ENCODE measurements around the gene GPER1. TPM values are rescaled to one million over a fixed set of nuclear protein-coding genes. Genes with fewer than 3 reads are reported as not detected.
A peak's percentile ranks its signal among the peaks of the same experiment; 100 is the strongest.
"Not testable (repeated sequence)": the region's sequence is repeated elsewhere in the genome, so short reads cannot be mapped to it uniquely, and the experiment has no call there.

Gene GPER1
- 1 to 10 TPM; 1.1 to 4.5 (median 3.1) TPM for total RNA-seq

GRCh38 chr7:1087952-1088920 lies at the start of gene GPER1:
Gene GPER1, plus strand, starts transcription at chr7:1088113. Its CDS starts 3,616 bp downstream, at chr7:1091729.
- TF ChIP-seq CTCF (IDR thresholded peaks at IDR 0.05) (no peak), POLR2A (IDR thresholded peaks at IDR 0.05) (no peak)
- intact Hi-C loops (cut with DNase I; ENCODE audit: low total_unique reads), result no loop called here
- no peak within 1 kb of the TSS for H3K4me3 ChIP-seq (ENCODE audit: low read depth, poor library complexity, severe bottlenecking)
- WGBS, 2 donors, result 33 to 44% methylated on average over 23 to 27 of the region's 28 CpGs
- peak in 1 of 2 donors; percentile 92 for DNase-seq (ENCODE audit: low spot score in 2 of 2)

- intact Hi-C loops (cut with DNase I; ENCODE audit: low total_unique reads); H3K4me3 ChIP-seq (ENCODE audit: low read depth, poor library complexity, severe bottlenecking); DNase-seq (ENCODE audit: low spot score in 2 of 2): not testable (repeated sequence)
- 91% methylated on average over 1 of the region's 1 CpG for WGBS, 2 donors
Measured at GRCh38 chr7:1040233-1040632, 47.7 kb upstream of the GPER1 start.

- DNase-seq (ENCODE audit: low spot score in 2 of 2), result no peak
- intact Hi-C loops (cut with DNase I; ENCODE audit: low total_unique reads), result no loop called here
- WGBS, 2 donors, result 46 to 51% methylated on average over 14 to 16 of the region's 16 CpGs
- no peak overlapping the region for H3K4me3 ChIP-seq (ENCODE audit: low read depth, poor library complexity, severe bottlenecking)
- TF ChIP-seq POLR2A (IDR thresholded peaks at IDR 0.05), result no peak
- no peak for TF ChIP-seq CTCF (IDR thresholded peaks at IDR 0.05)
Measured at GRCh38 chr7:1040790-1041189, 47.1 kb upstream of the GPER1 start.

- TF ChIP-seq POLR2A (IDR thresholded peaks at IDR 0.05) (no peak), CTCF (IDR thresholded peaks at IDR 0.05) (no peak)
- no peak for DNase-seq (ENCODE audit: low spot score in 2 of 2)
- H3K4me3 ChIP-seq (ENCODE audit: low read depth, poor library complexity, severe bottlenecking), result no peak overlapping the region
- intact Hi-C loops (cut with DNase I; ENCODE audit: low total_unique reads), result no loop called here
- 89% methylated on average over 30 to 36 of the region's 40 CpGs for WGBS, 2 donors
Measured at GRCh38 chr7:1041551-1042491, 46.1 kb upstream of the GPER1 start.

- TF ChIP-seq CTCF (IDR thresholded peaks at IDR 0.05) (no peak), POLR2A (IDR thresholded peaks at IDR 0.05) (no peak)
- no peak overlapping the region for H3K4me3 ChIP-seq (ENCODE audit: low read depth, poor library complexity, severe bottlenecking)
- 80 to 87% methylated on average over 7 of the region's 7 CpGs for WGBS, 2 donors
- no peak for DNase-seq (ENCODE audit: low spot score in 2 of 2)
- intact Hi-C loops (cut with DNase I; ENCODE audit: low total_unique reads), result no loop called here
Measured at GRCh38 chr7:1042492-1042833, 45.5 kb upstream of the GPER1 start.

Measured in lower leg skin (tissue), 4 donors.